Esophagus muscularis mucosa (tissue), 4 donors: ENCODE results near the gene PRRG1. TPM values are rescaled to one million over a fixed set of nuclear protein-coding genes. Genes with fewer than 3 reads are reported as not detected.
"Not testable (repeated sequence)": the region's sequence is repeated elsewhere in the genome, so short reads cannot be mapped to it uniquely, and the experiment has no call there.

Experiments used
- DNase-seq: peaks from one replicate; pipeline ENCODE4 v3.0.0-alpha.2; 2017; ENCODE audit errors: extremely low spot score
- H3K27ac ChIP-seq, 4 donors: fragments of 200-600 bp; sonication (generic); replicated peaks in 1 of 4; 1 replicate in 3 of 4; 2 replicates in 1 of 4; pipeline ENCODE4 v1.5.1; 2016 to 2019; ENCODE audit warnings: mild to moderate bottlenecking in 1 of 4
- H3K27me3 ChIP-seq, 4 donors: fragments of 200-600 bp; sonication (generic); one replicate each; pipeline versions ENCODE4 v1.5.1 to v1.6.0; 2016 to 2019
- H3K36me3 ChIP-seq, 4 donors: fragments of 200-600 bp; sonication (generic); one replicate each; pipeline ENCODE4 v1.5.1; 2016 to 2019
- H3K4me1 ChIP-seq, 4 donors: fragments of 200-600 bp; sonication (generic); one replicate each; pipeline ENCODE4 v1.5.1; 2016 to 2019
- H3K4me3 ChIP-seq, 4 donors: fragments of 200-600 bp; sonication (generic); 1 replicate in 2 of 4; 2 replicates in 2 of 4; pipeline ENCODE4 v1.5.1; 2016 to 2019; ENCODE audit warnings: mild to moderate bottlenecking in 4 of 4, moderate library complexity in 1 of 4
- H3K9me3 ChIP-seq, 4 donors: fragments of 200-600 bp; sonication (generic); 1 replicate in 3 of 4; 2 replicates in 1 of 4; pipeline ENCODE4 v1.5.1; 2016 to 2019
- CTCF ChIP-seq, 3 experiments: fragments of 200-600 bp in 2 of 3; fragments of 450-650 bp in 1 of 3; sonication (generic) in 2 of 3; IDR thresholded peaks; one replicate each; pipeline ENCODE4 v1.5.1; 2017 to 2019; ENCODE audit warnings: antibody characterized with exemption in 3 of 3, mild to moderate bottlenecking in 2 of 3, moderate library complexity in 1 of 3
- EP300 ChIP-seq: sonication (generic); formaldehyde crosslinking; IDR thresholded peaks from one replicate; pipeline ENCODE4 v1.6.1; 2017; ENCODE audit warnings: antibody characterized with exemption
- POLR2A ChIP-seq: fragments of 450-650 bp; IDR thresholded peaks from one replicate; pipeline ENCODE4 v1.6.1; 2017; ENCODE audit warnings: antibody characterized with exemption, moderate library complexity, mild to moderate bottlenecking, low read depth
- POLR2AphosphoS5 ChIP-seq, 2 donors: sonication (generic); formaldehyde crosslinking; IDR thresholded peaks; one replicate each; pipeline ENCODE4 v1.6.1; 2017; ENCODE audit warnings: antibody characterized with exemption in 2 of 2
- whole genome bisulfite sequencing: methylation state at CpG from one replicate; pipeline ENCODE4 v1.1.5; 2018; 5-methylcytosine and 5-hydroxymethylcytosine counted together
- intact Hi-C: fragments of 100-400 bp; cut with DNase I; formaldehyde crosslinking; loops from one replicate; pipeline ENCODE4 v1.15.1; 2023
- total RNA-seq, 4 donors: library from RNA; depleted of rRNA; stranded (reverse); fragments of >200 nt; gene quantifications; one replicate each; pipeline versions ENCODE4 v1.1.0 to v1.2.1, GENCODE V29; 2016

PRRG1 gene
- total RNA-seq, 4 donors from 2014 or later: 4.5 to 7.1 (median 5.1) TPM

DNA sequence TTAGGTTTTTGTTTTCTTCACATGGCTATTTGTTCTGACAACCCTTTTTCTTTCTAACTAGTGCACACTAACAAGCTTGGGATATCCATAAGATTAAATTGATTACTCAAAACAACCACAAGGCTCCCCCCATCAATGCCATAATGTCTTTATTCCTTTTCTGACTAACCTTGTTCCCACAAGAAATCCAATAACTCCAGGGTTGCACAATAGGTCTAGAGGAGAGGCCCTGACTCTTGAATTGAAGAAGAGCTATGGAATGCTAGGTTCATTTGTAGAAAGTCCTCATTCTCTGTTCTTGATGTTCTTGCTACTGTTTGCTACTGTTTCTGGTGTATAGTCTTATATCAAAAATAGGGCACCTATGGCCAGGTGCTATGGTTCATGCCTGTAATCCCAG, 71.0 kb downstream of the PRRG1 start:
- no peak for TF ChIP-seq POLR2AphosphoS5 (IDR thresholded peaks at IDR 0.05)
- no peak for TF ChIP-seq EP300
- no peak for TF ChIP-seq POLR2A
- no peak for TF ChIP-seq CTCF (IDR thresholded peaks at IDR 0.05)
- Histone ChIP-seq H3K27ac (no peak overlapping the region), H3K4me3 (no peak overlapping the region), H3K9me3 (no peaks in the 10 kb centered on the region), H3K36me3 (no peaks in the 10 kb centered on the region), H3K27me3 (no peaks in the 10 kb centered on the region), H3K4me1 (no peaks in the 10 kb centered on the region)
- DNase-seq: no peak
- intact Hi-C loops: no loop called here

DNA sequence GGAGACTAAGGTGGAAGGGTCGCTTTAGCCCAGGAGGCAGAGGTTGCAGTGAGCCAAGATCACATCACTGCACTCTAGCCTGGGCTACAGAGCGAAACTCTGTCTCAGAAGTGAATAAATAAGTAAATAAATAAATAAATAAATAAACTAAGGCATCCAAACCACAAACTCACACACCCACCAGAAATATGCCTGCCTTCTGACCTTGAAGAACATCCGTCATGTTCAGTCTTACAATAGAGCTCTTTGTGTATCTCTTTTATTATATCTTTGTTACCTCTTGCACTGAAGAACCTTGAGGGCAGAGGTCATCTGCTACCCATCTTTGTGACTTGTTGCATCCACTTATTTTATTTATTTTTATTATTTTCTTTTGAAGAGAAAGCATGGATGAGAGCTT, 71.6 kb downstream of the PRRG1 start:
- intact Hi-C loops: no loop called here
- H3K4me1 ChIP-seq: no peaks in the 10 kb centered on the region
- TF ChIP-seq CTCF (IDR thresholded peaks at IDR 0.05) (no peak), POLR2A (no peak), EP300 (no peak), POLR2AphosphoS5 (IDR thresholded peaks at IDR 0.05) (no peak)
- H3K27ac ChIP-seq: no peak overlapping the region
- no peaks in the 10 kb centered on the region for H3K36me3 ChIP-seq
- no peak for DNase-seq
- 77% methylated on average over 3 of the region's 3 CpGs for WGBS
- no peak overlapping the region for H3K4me3 ChIP-seq
- H3K9me3 ChIP-seq: no peaks in the 10 kb centered on the region
- no peaks in the 10 kb centered on the region for H3K27me3 ChIP-seq

- no peak for DNase-seq
- TF ChIP-seq POLR2A: no peak
- no peak overlapping the region for H3K4me3 ChIP-seq
- no peak overlapping the region for H3K27ac ChIP-seq
- no peaks in the 10 kb centered on the region for H3K36me3 ChIP-seq
- no peaks in the 10 kb centered on the region for H3K27me3 ChIP-seq
- intact Hi-C loops: no loop called here
- no peaks in the 10 kb centered on the region for H3K4me1 ChIP-seq
- no peaks in the 10 kb centered on the region for H3K9me3 ChIP-seq
Measured at GRCh38 chrX:37424000-37424429, 74.9 kb downstream of the PRRG1 start.

- H3K27me3 ChIP-seq: no peaks in the 10 kb centered on the region
- H3K27ac ChIP-seq: no peak overlapping the region
- H3K4me1 ChIP-seq: no peaks in the 10 kb centered on the region
- no peak overlapping the region for H3K4me3 ChIP-seq
- TF ChIP-seq EP300 (no peak), POLR2A (no peak), POLR2AphosphoS5 (IDR thresholded peaks at IDR 0.05) (no peak), CTCF (IDR thresholded peaks at IDR 0.05) (no peak)
- intact Hi-C loops: no loop called here
- DNase-seq: no peak
- no peaks in the 10 kb centered on the region for H3K36me3 ChIP-seq
- no peaks in the 10 kb centered on the region for H3K9me3 ChIP-seq
- WGBS: 94% methylated on average over 1 of the region's 1 CpG
Measured at GRCh38 chrX:37425370-37425769, 76.2 kb downstream of the PRRG1 start.

DNA sequence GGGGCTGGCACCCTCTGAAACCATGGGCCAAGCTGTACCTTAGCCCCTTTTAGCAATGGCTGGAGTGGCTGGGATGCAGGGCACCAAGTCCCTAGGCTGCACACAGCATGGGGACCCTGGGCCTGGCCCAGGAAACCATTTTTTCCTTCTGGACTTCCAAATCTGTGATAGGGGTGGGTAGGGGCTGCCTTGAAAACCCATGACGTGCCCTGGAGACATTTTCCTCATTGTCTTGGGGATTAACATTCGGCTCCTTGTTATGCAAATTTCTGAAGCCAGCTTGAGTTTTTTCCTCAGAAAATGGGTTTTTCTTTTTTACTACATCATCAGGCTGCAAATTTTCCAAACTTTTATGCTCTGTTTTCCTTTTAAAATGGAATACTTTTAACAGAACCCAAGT, 79.8 kb downstream of the PRRG1 start:
- intact Hi-C loops, H3K4me1 ChIP-seq, H3K27ac ChIP-seq, H3K36me3 ChIP-seq, H3K9me3 ChIP-seq, DNase-seq, H3K27me3 ChIP-seq, H3K4me3 ChIP-seq: not testable (repeated sequence)
- 38% methylated on average over 2 of the region's 2 CpGs for WGBS

- Histone ChIP-seq H3K4me1 (no peaks in the 10 kb centered on the region), H3K27me3 (no peaks in the 10 kb centered on the region), H3K27ac (no peak overlapping the region), H3K4me3 (no peak overlapping the region), H3K36me3 (no peaks in the 10 kb centered on the region), H3K9me3 (no peaks in the 10 kb centered on the region)
- no peak for TF ChIP-seq CTCF (IDR thresholded peaks at IDR 0.05)
- 88% methylated on average over 1 of the region's 1 CpG for WGBS
- intact Hi-C loops: no loop called here
- DNase-seq: no peak
Measured at GRCh38 chrX:37434362-37434761, 85.2 kb downstream of the PRRG1 start.
